PFSK-1 (cell line): Measurements from ENCODE around the gene JPH3.

Experiments used
- FOXP2 ChIP-seq: optimal IDR thresholded peaks from 2 replicates; pipeline ENCODE3; 2011; ENCODE audit warnings: borderline replicate concordance, control low read depth, inconsistent platforms; ENCODE audit not compliant: insufficient read depth; ENCODE audit errors: extremely low read length, extremely low read depth
- POLR2AphosphoS5 ChIP-seq: IDR thresholded peaks from 2 replicates; pipeline ENCODE4 v1.6.1; 2012; ENCODE audit warnings: low read depth, mild to moderate bottlenecking, control low read depth, low read length, moderate library complexity
- SIN3A ChIP-seq: IDR thresholded peaks from 2 replicates; pipeline ENCODE4 v1.6.1; 2012; ENCODE audit warnings: mild to moderate bottlenecking, low read length, moderate library complexity, borderline replicate concordance; ENCODE audit not compliant: insufficient read depth
- TAF1 ChIP-seq: IDR thresholded peaks from 2 replicates; pipeline ENCODE4 v1.6.1; 2012; ENCODE audit warnings: low read length, control low read depth, borderline replicate concordance; ENCODE audit not compliant: insufficient read depth
- TF ChIP-seq, protein P1 (sequence below), 2 experiments: IDR thresholded peaks; 2 replicates each; pipeline versions ENCODE4 v1.6.1 to v1.8.0; 2011 to 2012; ENCODE audit warnings: low read depth in 2 of 2, low read length in 2 of 2, control low read depth in 1 of 2, inconsistent platforms in 1 of 2, mild to moderate bottlenecking in 1 of 2, moderate library complexity in 1 of 2; ENCODE audit not compliant: insufficient read depth in 1 of 2

DNA sequence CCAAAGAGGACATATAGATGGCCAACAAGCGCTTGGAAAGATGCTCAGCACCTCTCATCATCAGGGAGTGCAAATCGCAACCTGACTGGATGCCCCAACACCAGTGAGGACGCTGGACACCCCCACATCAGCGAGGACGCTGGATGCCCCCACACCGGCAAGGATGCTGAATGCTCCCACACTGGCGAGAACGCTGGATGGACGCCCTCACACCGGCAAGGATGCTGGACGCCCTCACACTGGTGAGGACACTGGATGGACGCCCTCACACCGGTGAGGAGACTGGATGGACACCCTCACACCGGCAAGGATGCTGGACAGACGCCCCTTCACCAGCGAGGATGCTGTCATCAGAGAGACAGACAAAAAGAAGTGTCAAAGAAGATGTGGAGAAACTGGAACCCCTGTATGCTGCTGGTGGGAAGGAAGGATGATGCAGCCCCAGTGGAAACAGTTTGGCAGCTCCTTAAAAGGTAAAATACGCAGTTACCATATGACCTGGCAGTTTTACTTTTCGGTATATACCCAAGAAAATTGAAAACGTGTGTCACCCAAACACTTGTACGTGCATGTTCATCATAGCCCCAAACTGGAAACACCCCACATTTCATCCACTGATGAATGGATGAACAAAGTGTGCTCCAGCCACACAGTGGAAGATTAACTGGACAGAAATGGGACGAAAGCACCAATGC, 10.1 kb upstream of the JPH3 start:
- TF ChIP-seq POLR2AphosphoS5 (no peak), TAF1 (no peak), FOXP2 (no peak), SIN3A (no peak)
- TF ChIP-seq, protein P1, sequence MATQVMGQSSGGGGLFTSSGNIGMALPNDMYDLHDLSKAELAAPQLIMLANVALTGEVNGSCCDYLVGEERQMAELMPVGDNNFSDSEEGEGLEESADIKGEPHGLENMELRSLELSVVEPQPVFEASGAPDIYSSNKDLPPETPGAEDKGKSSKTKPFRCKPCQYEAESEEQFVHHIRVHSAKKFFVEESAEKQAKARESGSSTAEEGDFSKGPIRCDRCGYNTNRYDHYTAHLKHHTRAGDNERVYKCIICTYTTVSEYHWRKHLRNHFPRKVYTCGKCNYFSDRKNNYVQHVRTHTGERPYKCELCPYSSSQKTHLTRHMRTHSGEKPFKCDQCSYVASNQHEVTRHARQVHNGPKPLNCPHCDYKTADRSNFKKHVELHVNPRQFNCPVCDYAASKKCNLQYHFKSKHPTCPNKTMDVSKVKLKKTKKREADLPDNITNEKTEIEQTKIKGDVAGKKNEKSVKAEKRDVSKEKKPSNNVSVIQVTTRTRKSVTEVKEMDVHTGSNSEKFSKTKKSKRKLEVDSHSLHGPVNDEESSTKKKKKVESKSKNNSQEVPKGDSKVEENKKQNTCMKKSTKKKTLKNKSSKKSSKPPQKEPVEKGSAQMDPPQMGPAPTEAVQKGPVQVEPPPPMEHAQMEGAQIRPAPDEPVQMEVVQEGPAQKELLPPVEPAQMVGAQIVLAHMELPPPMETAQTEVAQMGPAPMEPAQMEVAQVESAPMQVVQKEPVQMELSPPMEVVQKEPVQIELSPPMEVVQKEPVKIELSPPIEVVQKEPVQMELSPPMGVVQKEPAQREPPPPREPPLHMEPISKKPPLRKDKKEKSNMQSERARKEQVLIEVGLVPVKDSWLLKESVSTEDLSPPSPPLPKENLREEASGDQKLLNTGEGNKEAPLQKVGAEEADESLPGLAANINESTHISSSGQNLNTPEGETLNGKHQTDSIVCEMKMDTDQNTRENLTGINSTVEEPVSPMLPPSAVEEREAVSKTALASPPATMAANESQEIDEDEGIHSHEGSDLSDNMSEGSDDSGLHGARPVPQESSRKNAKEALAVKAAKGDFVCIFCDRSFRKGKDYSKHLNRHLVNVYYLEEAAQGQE (IDR thresholded peaks at IDR 0.05; ENCODE audit: insufficient read depth in 1 of 2, low read depth in 2 of 2, low read length in 2 of 2), result no peak
